HepG2 (cell line): ENCODE results near the gene CDC42BPG. TPM values are rescaled to one million over a fixed set of nuclear protein-coding genes. Genes with fewer than 3 reads are reported as not detected.

Experiments
- AGO1 ChIP-seq: fragments of 200-400 bp; formaldehyde crosslinking; IDR thresholded peaks from 2 replicates; pipeline ENCODE4 v1.6.1; 2017; ENCODE audit warnings: mild to moderate bottlenecking, low read depth, low read length, moderate library complexity; ENCODE audit not compliant: poor library complexity, severe bottlenecking
- CEBPB ChIP-seq: IDR thresholded peaks from 2 replicates; pipeline ENCODE4 v1.6.1; 2011; ENCODE audit warnings: low read depth, low read length, improper control_type of control experiment, borderline replicate concordance
- HOXA7 ChIP-seq: sonication (generic); formaldehyde crosslinking; IDR thresholded peaks from 2 replicates; pipeline ENCODE4 v1.8.1; 2022; ENCODE audit warnings: mild to moderate bottlenecking, missing genetic modification reagents, moderate library complexity
- MTERF4 ChIP-seq: sonication (generic); formaldehyde crosslinking; IDR thresholded peaks from 2 replicates; pipeline ENCODE4 v1.8.0; 2023; ENCODE audit warnings: mild to moderate bottlenecking, missing genetic modification reagents
- RFX3 ChIP-seq: IDR thresholded peaks from 2 replicates; pipeline ENCODE4 v1.6.1; 2016; ENCODE audit warnings: missing biosample characterization, missing genetic modification reagents
- SNAI1 ChIP-seq: sonication (generic); formaldehyde crosslinking; IDR thresholded peaks from 2 replicates; pipeline ENCODE4 v1.5.0; 2020; ENCODE audit warnings: mild to moderate bottlenecking, missing genetic modification reagents, borderline replicate concordance
- XBP1 ChIP-seq: sonication (generic); formaldehyde crosslinking; IDR thresholded peaks from 2 replicates; pipeline ENCODE4 v1.5.0; 2020; ENCODE audit warnings: missing genetic modification reagents
- ZFP1 ChIP-seq: IDR thresholded peaks from 2 replicates; pipeline ENCODE4 v1.6.1; 2016
- ZNF280B ChIP-seq: sonication (generic); formaldehyde crosslinking; IDR thresholded peaks from 2 replicates; pipeline ENCODE4 v1.5.0; 2020; ENCODE audit warnings: missing genetic modification reagents, mild to moderate bottlenecking, borderline replicate concordance
- ZNF407 ChIP-seq: sonication (generic); formaldehyde crosslinking; IDR thresholded peaks from one replicate; pipeline ENCODE4 v1.5.1; 2020; ENCODE audit warnings: mild to moderate bottlenecking, missing genetic modification reagents; ENCODE audit errors: not compliant biosample characterization
- ZNF547 ChIP-seq: sonication (generic); formaldehyde crosslinking; IDR thresholded peaks from 2 replicates; pipeline ENCODE4 v1.5.1; 2020; ENCODE audit warnings: mild to moderate bottlenecking, missing genetic modification reagents
- ZNF580 ChIP-seq: IDR thresholded peaks from 2 replicates; pipeline ENCODE4 v1.6.1; 2016; ENCODE audit warnings: low read depth, borderline replicate concordance
- ZNF639 ChIP-seq: conservative IDR thresholded peaks from 2 replicates; pipeline ENCODE4 v1.6.1; 2018; ENCODE audit warnings: missing genetic modification reagents
- ZSCAN9 ChIP-seq: IDR thresholded peaks from 2 replicates; pipeline ENCODE4 v1.6.1; 2016; ENCODE audit warnings: borderline replicate concordance
- polyA plus RNA-seq, 8 experiments: library from polyadenylated mRNA; depleted of rRNA in 3 of 8; stranded (reverse) in 7 of 8; unstranded in 1 of 8; fragments of >200 nt; fragmentation: Illumina TruSeq in 4 of 8; extraction: Trizol in 4 of 8; gene quantifications; 2 replicates each; pipeline versions ENCODE4 v1.2.1 to v1.2.3, GENCODE V29; 2011 to 2016; ENCODE audit warnings: low read depth in 4 of 8, missing spikeins in 1 of 8, mixed read lengths in 1 of 8; ENCODE audit not compliant: insufficient read depth in 1 of 8
- total RNA-seq, 5 experiments: library from RNA; depleted of rRNA; stranded (reverse); fragments of >200 nt; fragmentation: Illumina TruSeq; extraction: Trizol; gene quantifications; 2 replicates each; pipeline ENCODE4 v1.2.3, GENCODE V29; 2016; ENCODE audit warnings: low read depth in 1 of 5

CDC42BPG gene
- total and polyA plus RNA-seq, 2 of the 13 experiments (the other 11 are each of a cell fraction or from before 2014, with no cell fraction given): 0.55 to 1.4 TPM

GRCh38 chr11:64885367-64886286 is 41.2 kb upstream of the CDC42BPG start (continued):
- TF ChIP-seq ZNF280B (CRISPR knock-in tag) (no peak), HOXA7 (no peak), MTERF4 (CRISPR knock-in tag) (0 out of 2 replicates have a peak, but pooled peaks have one; percentile 32), ZNF407 (CRISPR knock-in tag) (no peak), XBP1 (no peak), CEBPB (peak; percentile 92), ZNF547 (CRISPR knock-in tag) (no peak), SNAI1 (no peak), ZNF639 (0 out of 2 replicates have a peak, but pooled peaks have one; percentile 23), ZNF580 (CRISPR knock-in tag) (no peak; the same call in 1 of the 2 replicates), RFX3 (CRISPR knock-in tag) (no peak), AGO1 (no peak), ZFP1 (CRISPR knock-in tag) (0 out of 2 replicates have a peak, but pooled peaks have one; percentile 45), ZSCAN9 (no peak)
